ENCODE data around the gene RBMY1A1.
"Not testable (repeated sequence)": the region's sequence is repeated elsewhere in the genome, so short reads cannot be mapped to it uniquely, and the experiment has no call there.

The RBMY1A1 gene

GRCh38 chrY:21534579-21534978 lies at the start of gene RBMY1A1:
Gene RBMY1A1 (plus strand): TSS chrY:21534879. CDS start chrY:21536892, 2,013 bp downstream.
- DNase-seq = not testable (repeated sequence)

GRCh38 chrY:21511038-21511437 lies 23.6 kb upstream of the RBMY1A1 start, which contains the start of gene RBMY1B:
Gene RBMY1B (plus strand): TSS chrY:21511338. CDS start chrY:21513351, 2,013 bp downstream.
- DNase-seq = not testable (repeated sequence)

- DNase-seq = not testable (repeated sequence)
These were observed 24.8 kb downstream of the RBMY1A1 start for GRCh38 chrY:21559316-21559984.

- DNase-seq = no peak
These were observed 50.8 kb downstream of the RBMY1A1 start for GRCh38 chrY:21585449-21585848.

GRCh38 chrY:21586454-21586853 lies 51.8 kb downstream of the RBMY1A1 start:
- not testable (repeated sequence) for DNase-seq

- DNase-seq = no peak
These were observed 57.4 kb downstream of the RBMY1A1 start for GRCh38 chrY:21592059-21592458.

- not testable (repeated sequence) for DNase-seq
These were observed 61.6 kb downstream of the RBMY1A1 start for GRCh38 chrY:21596287-21596686.

All from NCI-H510A (cell line).